A549 (cell line): Measurements from ENCODE around the gene ACIN1.

Source experiments
- BCL3 ChIP-seq: fragments of >200 bp; sonication (Bioruptor Twin); formaldehyde crosslinking; IDR thresholded peaks from 3 replicates; pipeline ENCODE4 v1.6.1; 2016
- CHD4 ChIP-seq: fragments of 200-600 bp; sonication (generic); IDR thresholded peaks from 2 replicates; pipeline ENCODE4 v1.6.1; 2016; ENCODE audit warnings: antibody characterized with exemption, mild to moderate bottlenecking, borderline replicate concordance
- CTCF ChIP-seq: fragments of >200 bp; sonication (Bioruptor Twin); formaldehyde crosslinking; IDR thresholded peaks from 3 replicates; pipeline ENCODE4 v1.5.1; 2016
- ELK1 ChIP-seq: fragments of 150-350 bp; IDR thresholded peaks from 2 replicates; pipeline ENCODE4 v1.6.1; 2014; ENCODE audit warnings: low read depth, mild to moderate bottlenecking, low read length
- ESRRA ChIP-seq: fragments of 150-350 bp; IDR thresholded peaks from 2 replicates; pipeline ENCODE4 v1.6.1; 2014; ENCODE audit warnings: mild to moderate bottlenecking, low read length, borderline replicate concordance
- JUN ChIP-seq, 2 experiments: fragments of >200 bp; sonication (Bioruptor Twin); formaldehyde crosslinking; IDR thresholded peaks; 2 replicates in 1 of 2; 3 replicates in 1 of 2; pipeline ENCODE4 v1.6.1; 2016 to 2017
- MAFK ChIP-seq: fragments of 450-650 bp; IDR thresholded peaks from 2 replicates; pipeline ENCODE4 v1.6.1; 2014; ENCODE audit not compliant: partially characterized antibody
- POLR2A ChIP-seq: IDR thresholded peaks from 2 replicates; pipeline ENCODE4 v1.6.1; 2012; ENCODE audit warnings: mild to moderate bottlenecking, low read length
- REST ChIP-seq: fragments of 200-600 bp; sonication (generic); IDR thresholded peaks from 2 replicates; pipeline ENCODE4 v1.6.1; 2016; ENCODE audit warnings: antibody characterized with exemption, mild to moderate bottlenecking, moderate library complexity
- RFX5 ChIP-seq: fragments of 450-650 bp; IDR thresholded peaks from 2 replicates; pipeline ENCODE4 v1.7.1; 2014; ENCODE audit warnings: antibody characterized with exemption, mild to moderate bottlenecking, moderate library complexity
- SREBF2 ChIP-seq: fragments of 450-650 bp; IDR thresholded peaks from 2 replicates; pipeline ENCODE4 v1.6.1; 2014; ENCODE audit warnings: mild to moderate bottlenecking, moderate library complexity
- TFCP2L1 ChIP-seq: fragments of 250-450 bp; sonication (Bioruptor Pico); IDR thresholded peaks from 2 replicates; pipeline ENCODE4 v1.5.0; 2021; ENCODE audit warnings: mild to moderate bottlenecking
- USF2 ChIP-seq: fragments of 450-650 bp; IDR thresholded peaks from 2 replicates; pipeline ENCODE4 v1.6.1; 2014; ENCODE audit warnings: antibody characterized with exemption
- ZFP36 ChIP-seq: fragments of 450-650 bp; IDR thresholded peaks from 2 replicates; pipeline ENCODE4 v1.6.1; 2014; ENCODE audit warnings: borderline replicate concordance; ENCODE audit not compliant: partially characterized antibody

GRCh38 chr14:23132970-23133369 lies 38.0 kb upstream of the ACIN1 start:
- TF ChIP-seq RFX5 (no peak), JUN (IDR thresholded peaks at IDR 0.05) (no peak), ELK1 (no peak), REST (no peak), CTCF (no peak), CHD4 (no peak), POLR2A (no peak), USF2 (no peak), MAFK (no peak), SREBF2 (no peak), BCL3 (no peak), ZFP36 (no peak), TFCP2L1 (CRISPR knock-in tag) (no peak), ESRRA (no peak)
